ENCODE data around the gene RGR.

GRCh38 chr10:84241185-84241790 lies 3.6 kb upstream of the RGR start, which contains the start of gene LRIT1:
- no peak for TF ChIP-seq ARNT (IDR thresholded peaks at IDR 0.05)
- TF ChIP-seq BHLHE40 (IDR thresholded peaks at IDR 0.05; ENCODE audit: borderline replicate concordance): no peak
- TF ChIP-seq FOXM1 (IDR thresholded peaks at IDR 0.05; ENCODE audit: borderline replicate concordance): no peak
- TF ChIP-seq HDGF (IDR thresholded peaks at IDR 0.05; ENCODE audit: borderline replicate concordance): no peak
- no peak for TF ChIP-seq PKNOX1 (IDR thresholded peaks at IDR 0.05)
- TF ChIP-seq SP1 (IDR thresholded peaks at IDR 0.05): no peak
- no peak for TF ChIP-seq L3MBTL2 (conservative IDR thresholded peaks at IDR 0.05)
- no peak for TF ChIP-seq LEF1 (IDR thresholded peaks at IDR 0.05; ENCODE audit: borderline replicate concordance)
- no peak for TF ChIP-seq ELF4 (IDR thresholded peaks at IDR 0.05)
- no peak for TF ChIP-seq FOXA1 (IDR thresholded peaks at IDR 0.05)
- TF ChIP-seq SUZ12 (IDR thresholded peaks at IDR 0.05): no peak
- no peak for TF ChIP-seq FOXK2 (IDR thresholded peaks at IDR 0.05)
- TF ChIP-seq NFRKB (IDR thresholded peaks at IDR 0.05): no peak
- TF ChIP-seq ZNF384 (IDR thresholded peaks at IDR 0.05): no peak

All from HEK293T (cell line).